Breast epithelium (tissue), 4 donors: ENCODE measurements around the gene MAGED2. TPM values are rescaled to one million over a fixed set of nuclear protein-coding genes. Genes with fewer than 3 reads are reported as not detected.
"Not testable (repeated sequence)": the region's sequence is repeated elsewhere in the genome, so short reads cannot be mapped to it uniquely, and the experiment has no call there.

Experiments used
- DNase-seq, 2 donors: peaks; one replicate each; pipeline ENCODE4 v3.0.0-alpha.2; 2019; ENCODE audit warnings: low spot score in 2 of 2
- H3K27ac ChIP-seq, 2 donors: fragments of 200-600 bp; sonication (generic) in 1 of 2; one replicate each; pipeline ENCODE4 v1.5.1; 2016 to 2019; ENCODE audit warnings: mild to moderate bottlenecking in 1 of 2
- H3K27me3 ChIP-seq, 2 donors: fragments of 200-600 bp; sonication (generic) in 1 of 2; one replicate each; pipeline versions ENCODE4 v1.5.1 to v1.6.0; 2017 to 2019; ENCODE audit warnings: control low read depth in 1 of 2, mild to moderate bottlenecking in 1 of 2
- H3K36me3 ChIP-seq: fragments of 200-600 bp; one replicate; pipeline ENCODE4 v1.5.1; 2019
- H3K4me1 ChIP-seq, 2 donors: fragments of 200-600 bp; sonication (generic); one replicate each; pipeline ENCODE4 v1.5.1; 2016 to 2019; ENCODE audit warnings: control low read depth in 1 of 2
- H3K4me3 ChIP-seq, 3 donors: fragments of 200-600 bp; sonication (generic); 1 replicate in 2 of 3; 2 replicates in 1 of 3; pipeline ENCODE4 v1.5.1; 2016 to 2019; ENCODE audit warnings: mild to moderate bottlenecking in 3 of 3, moderate library complexity in 2 of 3
- H3K9me3 ChIP-seq, 2 donors: fragments of 200-600 bp; sonication (generic) in 1 of 2; one replicate each; pipeline ENCODE4 v1.5.1; 2016 to 2019; ENCODE audit warnings: control low read depth in 1 of 2
- POLR2A ChIP-seq: fragments of 450-650 bp; IDR thresholded peaks from one replicate; pipeline ENCODE4 v1.6.1; 2016; ENCODE audit warnings: antibody characterized with exemption, mild to moderate bottlenecking, moderate library complexity
- POLR2AphosphoS5 ChIP-seq, 3 donors: sonication (generic); formaldehyde crosslinking; IDR thresholded peaks; one replicate each; pipeline ENCODE4 v1.6.1; 2017; ENCODE audit warnings: antibody characterized with exemption in 3 of 3
- intact Hi-C: fragments of 100-400 bp; cut with DNase I; formaldehyde crosslinking; loops from one replicate; pipeline ENCODE4 v1.15.1; 2023; ENCODE audit warnings: low total_unique reads
- total RNA-seq, 3 donors: library from RNA; depleted of rRNA; stranded (reverse); fragments of >200 nt; gene quantifications; one replicate each; pipeline ENCODE4 v1.1.0, GENCODE V29; 2016
- TF ChIP-seq, protein P1 (sequence below), 3 donors: fragments of 450-650 bp; IDR thresholded peaks; one replicate each; pipeline ENCODE4 v1.5.1; 2016 to 2017; ENCODE audit warnings: antibody characterized with exemption in 3 of 3, mild to moderate bottlenecking in 3 of 3, moderate library complexity in 3 of 3

Gene MAGED2
- total RNA-seq, 3 donors from 2014 or later = 109 to 516 (median 307) TPM

GRCh38 chrX:54785901-54786300, 21.6 kb upstream of the MAGED2 start:
- no peak for TF ChIP-seq POLR2A
- TF ChIP-seq, protein P1, sequence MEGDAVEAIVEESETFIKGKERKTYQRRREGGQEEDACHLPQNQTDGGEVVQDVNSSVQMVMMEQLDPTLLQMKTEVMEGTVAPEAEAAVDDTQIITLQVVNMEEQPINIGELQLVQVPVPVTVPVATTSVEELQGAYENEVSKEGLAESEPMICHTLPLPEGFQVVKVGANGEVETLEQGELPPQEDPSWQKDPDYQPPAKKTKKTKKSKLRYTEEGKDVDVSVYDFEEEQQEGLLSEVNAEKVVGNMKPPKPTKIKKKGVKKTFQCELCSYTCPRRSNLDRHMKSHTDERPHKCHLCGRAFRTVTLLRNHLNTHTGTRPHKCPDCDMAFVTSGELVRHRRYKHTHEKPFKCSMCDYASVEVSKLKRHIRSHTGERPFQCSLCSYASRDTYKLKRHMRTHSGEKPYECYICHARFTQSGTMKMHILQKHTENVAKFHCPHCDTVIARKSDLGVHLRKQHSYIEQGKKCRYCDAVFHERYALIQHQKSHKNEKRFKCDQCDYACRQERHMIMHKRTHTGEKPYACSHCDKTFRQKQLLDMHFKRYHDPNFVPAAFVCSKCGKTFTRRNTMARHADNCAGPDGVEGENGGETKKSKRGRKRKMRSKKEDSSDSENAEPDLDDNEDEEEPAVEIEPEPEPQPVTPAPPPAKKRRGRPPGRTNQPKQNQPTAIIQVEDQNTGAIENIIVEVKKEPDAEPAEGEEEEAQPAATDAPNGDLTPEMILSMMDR (IDR thresholded peaks at IDR 0.05) = no peak
- TF ChIP-seq POLR2AphosphoS5 (IDR thresholded peaks at IDR 0.05) = no peak
- H3K36me3 ChIP-seq = no peaks in the 10 kb centered on the region
- peaks cover 0 to 5% of the 10 kb centered on the region in 2 donors for H3K27me3 ChIP-seq
- no peaks in the 10 kb centered on the region for H3K4me1 ChIP-seq
- H3K27ac ChIP-seq = no peak overlapping the region
- intact Hi-C loops = no loop called here
- DNase-seq = no peak
- H3K4me3 ChIP-seq = no peak overlapping the region
- no peaks in the 10 kb centered on the region for H3K9me3 ChIP-seq

GRCh38 chrX:54786967-54787366, 20.6 kb upstream of the MAGED2 start:
- no peak overlapping the region for H3K4me3 ChIP-seq
- no peaks in the 10 kb centered on the region for H3K36me3 ChIP-seq
- H3K27ac ChIP-seq = no peak overlapping the region

GRCh38 chrX:54788446-54788845, 19.1 kb upstream of the MAGED2 start:
- no peak for DNase-seq
- TF ChIP-seq, protein P1 (IDR thresholded peaks at IDR 0.05) = no peak
- TF ChIP-seq POLR2A = no peak
- no peak for TF ChIP-seq POLR2AphosphoS5 (IDR thresholded peaks at IDR 0.05)
- Histone ChIP-seq H3K36me3 (no peaks in the 10 kb centered on the region), H3K27ac (peak overlapping the region in 1 of 2 donors; percentile 61), H3K27me3 (peaks cover 0 to 14% of the 10 kb centered on the region in 2 donors), H3K4me3 (no peak overlapping the region), H3K9me3 (no peaks in the 10 kb centered on the region), H3K4me1 (no peaks in the 10 kb centered on the region)
- intact Hi-C loops = no loop called here

More at GRCh38 chrX:54786967-54787366, 20.6 kb upstream of the MAGED2 start:
- TF ChIP-seq POLR2A (no peak), POLR2AphosphoS5 (IDR thresholded peaks at IDR 0.05) (no peak)
- TF ChIP-seq, protein P1 (IDR thresholded peaks at IDR 0.05) = no peak
- intact Hi-C loops = no loop called here
- Histone ChIP-seq H3K9me3 (no peaks in the 10 kb centered on the region), H3K27me3 (peaks cover 0 to 12% of the 10 kb centered on the region in 2 donors), H3K4me1 (no peaks in the 10 kb centered on the region)
- DNase-seq = no peak

DNA sequence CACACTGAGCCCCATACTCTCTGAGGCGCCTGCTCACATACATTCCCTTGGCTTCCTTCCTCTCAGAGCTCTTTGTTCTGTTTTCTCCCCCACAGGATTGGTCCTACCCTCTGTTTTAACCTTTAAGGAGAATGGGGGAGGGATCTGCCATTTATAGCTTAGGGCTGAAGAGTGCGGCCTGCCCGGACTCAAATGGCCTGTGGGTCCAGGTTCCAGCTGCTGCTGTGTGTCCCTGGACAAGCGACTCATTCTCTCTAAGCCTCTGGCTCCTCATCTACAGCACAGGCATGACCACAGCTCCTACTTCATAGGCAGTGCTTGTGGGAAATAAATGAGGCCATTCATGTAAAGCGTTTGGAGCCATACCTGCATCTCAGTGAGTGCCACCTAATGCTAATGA, 18.1 kb upstream of the MAGED2 start:
- intact Hi-C loops, DNase-seq, H3K9me3 ChIP-seq, H3K27ac ChIP-seq, H3K4me1 ChIP-seq, H3K4me3 ChIP-seq, H3K36me3 ChIP-seq: not testable (repeated sequence)
- H3K27me3 ChIP-seq = peaks cover 0 to 14% of the 10 kb centered on the region in 2 donors

DNA sequence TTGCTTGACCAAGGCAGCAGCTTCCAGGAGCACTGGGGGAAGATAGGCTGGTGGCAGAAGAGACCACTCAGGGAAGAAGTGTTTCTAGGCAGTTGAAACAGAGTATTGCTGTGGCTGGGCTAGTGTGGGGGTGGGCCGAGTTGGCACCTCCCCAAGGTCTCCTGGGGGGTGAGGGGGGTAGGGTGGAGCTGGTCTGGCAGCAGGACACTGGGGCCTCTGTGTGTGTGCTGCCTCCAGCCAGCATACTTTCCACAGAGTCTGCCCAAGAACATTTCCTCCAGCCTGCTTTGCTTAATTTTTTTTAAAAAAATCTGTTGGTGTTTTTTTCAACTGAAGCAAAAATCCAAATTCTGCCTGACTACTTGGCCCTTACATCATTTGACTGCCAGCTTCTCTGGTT, 13.5 kb upstream of the MAGED2 start:
- H3K9me3 ChIP-seq = no peaks in the 10 kb centered on the region
- peaks cover 0 to 23% of the 10 kb centered on the region in 2 donors for H3K27me3 ChIP-seq
- no peaks in the 10 kb centered on the region for H3K36me3 ChIP-seq
- H3K27ac ChIP-seq = peak overlapping the region in 1 of 2 donors; percentile 55
- intact Hi-C loops = no loop called here
- H3K4me1 ChIP-seq = no peaks in the 10 kb centered on the region
- TF ChIP-seq, protein P1 (IDR thresholded peaks at IDR 0.05) = no peak
- TF ChIP-seq POLR2A (no peak), POLR2AphosphoS5 (IDR thresholded peaks at IDR 0.05) (no peak)
- no peak for DNase-seq
- H3K4me3 ChIP-seq = no peak overlapping the region

DNA sequence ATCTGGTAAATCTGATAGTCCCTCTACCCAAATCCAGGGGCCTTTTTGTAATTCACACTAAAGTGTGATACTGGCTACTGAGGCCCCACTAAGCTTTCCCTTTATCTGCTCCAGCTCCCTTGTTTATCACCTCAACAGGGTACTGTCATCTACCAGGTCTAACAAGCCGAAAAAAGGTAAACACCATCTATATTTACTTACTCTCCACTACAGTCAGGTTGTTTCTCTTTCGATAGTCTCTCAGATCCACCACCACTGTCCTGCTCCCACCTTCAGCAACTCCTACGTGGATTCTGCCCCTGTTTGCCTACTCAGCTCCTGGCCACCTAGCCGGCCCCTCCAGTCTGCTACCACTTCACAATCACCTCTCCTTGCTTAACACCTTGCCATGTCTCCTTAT, 12.8 kb upstream of the MAGED2 start:
- H3K9me3 ChIP-seq = no peaks in the 10 kb centered on the region
- peaks cover 0 to 28% of the 10 kb centered on the region in 2 donors for H3K27me3 ChIP-seq
- H3K4me3 ChIP-seq = no peak overlapping the region
- TF ChIP-seq, protein P1 (IDR thresholded peaks at IDR 0.05) = no peak
- TF ChIP-seq POLR2A = no peak
- H3K4me1 ChIP-seq = no peaks in the 10 kb centered on the region
- DNase-seq = no peak
- H3K36me3 ChIP-seq = no peaks in the 10 kb centered on the region
- H3K27ac ChIP-seq = peak overlapping the region in 1 of 2 donors; percentile 55
- intact Hi-C loops = no loop called here
